Hepatocyte (in vitro differentiated cells): Measurements from ENCODE around the gene SLC25A17. TPM values are rescaled to one million over a fixed set of nuclear protein-coding genes. Genes with fewer than 3 reads are reported as not detected.

Experiments
- DNase-seq: peaks from one replicate; pipeline ENCODE4 v3.0.0-alpha.2; 2016; ENCODE audit warnings: low spot score
- H2AFZ ChIP-seq: fragments of 200-600 bp; sonication (generic); 2 replicates; pipeline ENCODE4 v1.6.0; 2016; ENCODE audit warnings: antibody characterized with exemption, mild to moderate bottlenecking
- H3K27ac ChIP-seq: fragments of 200-600 bp; sonication (generic); 2 replicates; pipeline ENCODE4 v1.5.1; 2016; ENCODE audit warnings: mild to moderate bottlenecking
- H3K27me3 ChIP-seq: fragments of 200-600 bp; sonication (generic); 2 replicates; pipeline ENCODE4 v1.6.1; 2016
- H3K36me3 ChIP-seq: fragments of 200-600 bp; sonication (generic); replicated peaks from 2 replicates; pipeline ENCODE4 v1.5.1; 2016; ENCODE audit warnings: low read depth; ENCODE audit not compliant: insufficient read depth
- H3K4me1 ChIP-seq: fragments of 200-600 bp; sonication (generic); 2 replicates; pipeline ENCODE4 v1.5.1; 2016; ENCODE audit warnings: mild to moderate bottlenecking, moderate library complexity; ENCODE audit not compliant: insufficient read depth
- H3K4me2 ChIP-seq: fragments of 200-600 bp; sonication (generic); 2 replicates; pipeline ENCODE4 v1.6.0; 2016
- H3K4me3 ChIP-seq: fragments of 200-600 bp; sonication (generic); 2 replicates; pipeline ENCODE4 v1.5.1; 2016; ENCODE audit warnings: mild to moderate bottlenecking
- H3K79me2 ChIP-seq: fragments of 200-600 bp; sonication (generic); 2 replicates; pipeline ENCODE4 v1.6.0; 2017; ENCODE audit warnings: mild to moderate bottlenecking
- H3K9me2 ChIP-seq: fragments of 200-600 bp; sonication (generic); replicated peaks from 2 replicates; pipeline ENCODE4 v1.6.0; 2017; ENCODE audit warnings: mild to moderate bottlenecking; ENCODE audit not compliant: insufficient read depth
- H3K9me3 ChIP-seq: fragments of 200-600 bp; sonication (generic); 2 replicates; pipeline ENCODE4 v1.5.1; 2016; ENCODE audit warnings: low read depth, mild to moderate bottlenecking
- H4K20me1 ChIP-seq: fragments of 200-600 bp; sonication (generic); 2 replicates; pipeline ENCODE4 v1.6.0; 2016; ENCODE audit warnings: mild to moderate bottlenecking; ENCODE audit not compliant: insufficient read depth, poor library complexity, severe bottlenecking
- EZH2 ChIP-seq: fragments of 200-600 bp; sonication (generic); IDR thresholded peaks from 2 replicates; pipeline ENCODE4 v1.6.1; 2016; ENCODE audit warnings: antibody characterized with exemption, mild to moderate bottlenecking, borderline replicate concordance
- EZH2phosphoT487 ChIP-seq: fragments of 200-600 bp; sonication (generic); IDR thresholded peaks from one replicate; pipeline ENCODE4 v1.6.1; 2018; ENCODE audit warnings: antibody characterized with exemption, mild to moderate bottlenecking, low read depth, moderate library complexity; ENCODE audit not compliant: unreplicated experiment, severe bottlenecking
- WGBS: methylation state at CpG from one replicate; pipeline ENCODE4 v1.1.6; 2016; ENCODE audit warnings: low lambda C conversion rate; ENCODE audit errors: missing lambda C conversion rate; 5-methylcytosine and 5-hydroxymethylcytosine counted together
- polyA plus RNA-seq: library from polyadenylated mRNA; unstranded; fragments of >200 nt; fragmentation: Nextera tagmentation; extraction: Ambion mirVana; gene quantifications from 2 replicates; pipeline ENCODE4 v1.2.1, GENCODE V29; 2016
- total RNA-seq: library from RNA; depleted of rRNA; stranded (reverse); fragments of >200 nt; gene quantifications from 2 replicates; pipeline ENCODE4 v1.2.3, GENCODE V29; 2014
- TF ChIP-seq, protein P1 (sequence below): fragments of 200-600 bp; sonication (generic); IDR thresholded peaks from 2 replicates; pipeline ENCODE4 v1.5.1; 2016; ENCODE audit warnings: antibody characterized with exemption, mild to moderate bottlenecking; ENCODE audit not compliant: poor library complexity

Gene SLC25A17
- total and polyA plus RNA-seq, 2 experiments from 2014 or later: 20.5 to 24.8 TPM

GRCh38 chr22:40768206-40768605, 50.9 kb downstream of the SLC25A17 start:
- Histone ChIP-seq H3K4me1 (no peaks in the 10 kb centered on the region), H4K20me1 (no peaks in the 10 kb centered on the region), H2AFZ (no peak overlapping the region), H3K9me3 (no peaks in the 10 kb centered on the region), H3K36me3 (no peaks in the 10 kb centered on the region), H3K27ac (no peak overlapping the region), H3K4me2 (no peak overlapping the region), H3K79me2 (no peaks in the 10 kb centered on the region), H3K27me3 (no peaks in the 10 kb centered on the region), H3K4me3 (no peak overlapping the region), H3K9me2 (no peaks in the 10 kb centered on the region)
- DNase-seq: no peak
- TF ChIP-seq, protein P1, sequence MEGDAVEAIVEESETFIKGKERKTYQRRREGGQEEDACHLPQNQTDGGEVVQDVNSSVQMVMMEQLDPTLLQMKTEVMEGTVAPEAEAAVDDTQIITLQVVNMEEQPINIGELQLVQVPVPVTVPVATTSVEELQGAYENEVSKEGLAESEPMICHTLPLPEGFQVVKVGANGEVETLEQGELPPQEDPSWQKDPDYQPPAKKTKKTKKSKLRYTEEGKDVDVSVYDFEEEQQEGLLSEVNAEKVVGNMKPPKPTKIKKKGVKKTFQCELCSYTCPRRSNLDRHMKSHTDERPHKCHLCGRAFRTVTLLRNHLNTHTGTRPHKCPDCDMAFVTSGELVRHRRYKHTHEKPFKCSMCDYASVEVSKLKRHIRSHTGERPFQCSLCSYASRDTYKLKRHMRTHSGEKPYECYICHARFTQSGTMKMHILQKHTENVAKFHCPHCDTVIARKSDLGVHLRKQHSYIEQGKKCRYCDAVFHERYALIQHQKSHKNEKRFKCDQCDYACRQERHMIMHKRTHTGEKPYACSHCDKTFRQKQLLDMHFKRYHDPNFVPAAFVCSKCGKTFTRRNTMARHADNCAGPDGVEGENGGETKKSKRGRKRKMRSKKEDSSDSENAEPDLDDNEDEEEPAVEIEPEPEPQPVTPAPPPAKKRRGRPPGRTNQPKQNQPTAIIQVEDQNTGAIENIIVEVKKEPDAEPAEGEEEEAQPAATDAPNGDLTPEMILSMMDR: no peak
- TF ChIP-seq EZH2: no peak
- TF ChIP-seq EZH2phosphoT487: no peak
- 70% methylated on average over 1 of the region's 1 CpG for WGBS

- WGBS: 97% methylated on average over 2 of the region's 2 CpGs
- no peaks in the 10 kb centered on the region for H3K36me3 ChIP-seq
Observed at GRCh38 chr22:40766956-40767355, 52.2 kb downstream of the SLC25A17 start.

DNA sequence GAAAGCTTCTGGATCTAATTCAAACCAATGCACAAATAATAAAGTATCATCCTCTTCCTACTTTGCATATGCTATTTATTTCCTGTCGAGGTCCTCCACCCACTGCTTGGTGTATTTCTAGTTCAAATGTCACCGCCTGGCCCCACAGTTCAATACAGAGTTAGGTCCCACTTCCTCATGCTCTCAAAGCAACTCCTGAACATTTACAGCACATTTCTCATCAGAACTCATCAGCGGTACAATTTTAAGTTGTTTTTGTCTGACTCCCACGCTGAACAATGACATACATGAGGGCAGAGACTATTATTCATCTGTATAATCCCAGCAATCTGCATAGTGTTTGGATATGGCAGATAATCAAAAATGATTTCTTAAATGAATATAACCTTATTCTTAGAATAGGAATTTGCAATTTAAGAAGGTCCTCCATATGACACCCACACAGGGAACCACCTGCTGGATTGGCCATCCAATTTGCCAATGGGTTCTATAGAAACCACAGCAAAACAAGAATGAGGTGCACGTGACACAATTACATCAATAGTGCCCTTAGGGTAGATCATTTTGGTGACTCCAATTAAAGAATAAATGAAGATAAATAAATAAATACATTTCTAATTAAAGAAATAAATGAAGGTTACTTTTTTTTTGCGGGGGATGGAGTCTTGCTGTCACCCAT, 54.2 kb downstream of the SLC25A17 start:
- TF ChIP-seq, protein P1: no peak
- TF ChIP-seq EZH2: no peak
- TF ChIP-seq EZH2phosphoT487: no peak
- no peak overlapping the region for H2AFZ ChIP-seq
- no peak overlapping the region for H3K4me2 ChIP-seq
- H3K9me2 ChIP-seq: no peaks in the 10 kb centered on the region
- no peaks in the 10 kb centered on the region for H3K4me1 ChIP-seq
- no peaks in the 10 kb centered on the region for H3K27me3 ChIP-seq
- 87% methylated on average over 6 of the region's 6 CpGs for WGBS
- DNase-seq: no peak
- H3K4me3 ChIP-seq: no peak overlapping the region
- H4K20me1 ChIP-seq: no peaks in the 10 kb centered on the region
- no peaks in the 10 kb centered on the region for H3K79me2 ChIP-seq
- H3K36me3 ChIP-seq: no peaks in the 10 kb centered on the region
- H3K9me3 ChIP-seq: no peaks in the 10 kb centered on the region
- H3K27ac ChIP-seq: no peak overlapping the region

More at GRCh38 chr22:40766956-40767355, 52.2 kb downstream of the SLC25A17 start:
- Histone ChIP-seq H3K9me3 (no peaks in the 10 kb centered on the region), H3K4me1 (no peaks in the 10 kb centered on the region), H3K79me2 (no peaks in the 10 kb centered on the region), H3K4me2 (no peak overlapping the region), H3K27ac (no peak overlapping the region), H4K20me1 (no peaks in the 10 kb centered on the region), H2AFZ (no peak overlapping the region), H3K27me3 (no peaks in the 10 kb centered on the region), H3K9me2 (no peaks in the 10 kb centered on the region), H3K4me3 (no peak overlapping the region)
- TF ChIP-seq, protein P1: no peak
- TF ChIP-seq EZH2phosphoT487 (no peak), EZH2 (no peak)
- no peak for DNase-seq
